HG03139 (cell line): ENCODE results near the gene KIF27.
A peak's percentile ranks its signal among the peaks of the same experiment; 100 is the strongest.
"Not testable (repeated sequence)": the region's sequence is repeated elsewhere in the genome, so short reads cannot be mapped to it uniquely, and the experiment has no call there.

Experiments
- ATAC-seq: cut with Tn5 transposase; IDR thresholded peaks from one replicate; pipeline ENCODE4 v1.9.1; 2021; ENCODE audit not compliant: unreplicated experiment

Gene KIF27, protein sequence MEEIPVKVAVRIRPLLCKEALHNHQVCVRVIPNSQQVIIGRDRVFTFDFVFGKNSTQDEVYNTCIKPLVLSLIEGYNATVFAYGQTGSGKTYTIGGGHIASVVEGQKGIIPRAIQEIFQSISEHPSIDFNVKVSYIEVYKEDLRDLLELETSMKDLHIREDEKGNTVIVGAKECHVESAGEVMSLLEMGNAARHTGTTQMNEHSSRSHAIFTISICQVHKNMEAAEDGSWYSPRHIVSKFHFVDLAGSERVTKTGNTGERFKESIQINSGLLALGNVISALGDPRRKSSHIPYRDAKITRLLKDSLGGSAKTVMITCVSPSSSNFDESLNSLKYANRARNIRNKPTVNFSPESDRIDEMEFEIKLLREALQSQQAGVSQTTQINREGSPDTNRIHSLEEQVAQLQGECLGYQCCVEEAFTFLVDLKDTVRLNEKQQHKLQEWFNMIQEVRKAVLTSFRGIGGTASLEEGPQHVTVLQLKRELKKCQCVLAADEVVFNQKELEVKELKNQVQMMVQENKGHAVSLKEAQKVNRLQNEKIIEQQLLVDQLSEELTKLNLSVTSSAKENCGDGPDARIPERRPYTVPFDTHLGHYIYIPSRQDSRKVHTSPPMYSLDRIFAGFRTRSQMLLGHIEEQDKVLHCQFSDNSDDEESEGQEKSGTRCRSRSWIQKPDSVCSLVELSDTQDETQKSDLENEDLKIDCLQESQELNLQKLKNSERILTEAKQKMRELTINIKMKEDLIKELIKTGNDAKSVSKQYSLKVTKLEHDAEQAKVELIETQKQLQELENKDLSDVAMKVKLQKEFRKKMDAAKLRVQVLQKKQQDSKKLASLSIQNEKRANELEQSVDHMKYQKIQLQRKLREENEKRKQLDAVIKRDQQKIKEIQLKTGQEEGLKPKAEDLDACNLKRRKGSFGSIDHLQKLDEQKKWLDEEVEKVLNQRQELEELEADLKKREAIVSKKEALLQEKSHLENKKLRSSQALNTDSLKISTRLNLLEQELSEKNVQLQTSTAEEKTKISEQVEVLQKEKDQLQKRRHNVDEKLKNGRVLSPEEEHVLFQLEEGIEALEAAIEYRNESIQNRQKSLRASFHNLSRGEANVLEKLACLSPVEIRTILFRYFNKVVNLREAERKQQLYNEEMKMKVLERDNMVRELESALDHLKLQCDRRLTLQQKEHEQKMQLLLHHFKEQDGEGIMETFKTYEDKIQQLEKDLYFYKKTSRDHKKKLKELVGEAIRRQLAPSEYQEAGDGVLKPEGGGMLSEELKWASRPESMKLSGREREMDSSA (N-terminal part only)

GRCh38 chr9:83920927-83921707 is at the start of gene KIF27:
TSS of gene KIF27 (minus strand) at chr9:83921432. CDS start at chr9:83915591, 5,841 bp downstream.
- ATAC-seq = peak; percentile 90

- no peak for ATAC-seq
Observed at GRCh38 chr9:83969602-83970001, 48.4 kb upstream of the KIF27 start.

DNA sequence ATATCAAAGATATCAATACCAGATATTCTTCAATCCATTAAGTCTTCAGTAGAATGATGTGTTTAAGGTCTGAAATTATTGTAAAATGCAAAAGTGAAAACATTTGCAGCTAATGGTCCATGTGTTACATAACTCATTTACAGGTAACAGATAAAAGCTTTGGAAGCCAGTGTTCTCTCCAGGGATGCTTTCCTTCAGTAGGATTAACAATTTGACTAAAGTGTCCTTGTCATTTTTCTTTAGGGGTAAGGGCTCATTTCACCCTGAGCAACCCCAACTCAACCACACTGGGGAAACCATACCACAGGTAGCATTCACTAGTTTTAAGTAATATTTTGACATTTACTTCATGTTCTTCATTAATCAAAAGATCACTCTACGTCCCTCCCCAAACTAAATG is 45.8 kb upstream of the KIF27 start:
- no peak for ATAC-seq

- ATAC-seq = no peak
Observed at GRCh38 chr9:83966209-83966582, 45.0 kb upstream of the KIF27 start.

- ATAC-seq = no peak
Observed at GRCh38 chr9:83965350-83966208, 44.3 kb upstream of the KIF27 start.

DNA sequence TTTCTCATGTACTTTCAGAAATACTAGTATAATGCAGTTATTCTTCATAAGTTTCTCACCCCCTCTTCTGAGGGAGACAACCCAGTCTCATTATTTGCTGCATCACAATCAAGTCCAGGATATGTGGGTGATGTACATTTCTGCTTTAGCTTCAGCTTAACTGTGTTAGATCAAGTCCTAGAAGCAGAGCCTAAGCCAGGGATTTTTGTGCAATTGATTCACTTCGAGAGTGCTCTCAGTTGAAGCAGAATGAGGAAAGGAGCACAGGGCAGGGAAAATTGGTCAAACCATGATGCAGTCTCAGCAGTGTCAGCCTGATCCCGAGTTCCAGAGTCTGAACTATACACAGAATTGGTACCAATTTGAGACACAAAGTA is 43.7 kb upstream of the KIF27 start:
- no peak for ATAC-seq

GRCh38 chr9:83962165-83962564 is 40.9 kb upstream of the KIF27 start:
- no peak for ATAC-seq

- no peak for ATAC-seq
Observed at GRCh38 chr9:83960991-83961390, 39.8 kb upstream of the KIF27 start.

GRCh38 chr9:83959061-83959460 is 37.8 kb upstream of the KIF27 start:
- ATAC-seq = no peak

DNA sequence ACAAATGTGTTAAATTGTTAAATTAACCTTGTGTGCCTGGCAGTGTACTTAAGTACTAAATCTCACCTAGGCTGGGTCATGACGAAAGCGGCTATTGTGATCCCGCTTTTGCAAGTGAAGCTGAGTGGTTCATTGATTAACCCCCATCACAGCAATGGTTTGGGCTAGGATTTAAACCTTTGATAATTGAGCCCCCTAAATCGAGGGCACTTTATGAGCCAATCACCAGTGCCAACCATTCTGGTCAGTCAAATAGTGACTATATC is 35.9 kb upstream of the KIF27 start:
- no peak for ATAC-seq

DNA sequence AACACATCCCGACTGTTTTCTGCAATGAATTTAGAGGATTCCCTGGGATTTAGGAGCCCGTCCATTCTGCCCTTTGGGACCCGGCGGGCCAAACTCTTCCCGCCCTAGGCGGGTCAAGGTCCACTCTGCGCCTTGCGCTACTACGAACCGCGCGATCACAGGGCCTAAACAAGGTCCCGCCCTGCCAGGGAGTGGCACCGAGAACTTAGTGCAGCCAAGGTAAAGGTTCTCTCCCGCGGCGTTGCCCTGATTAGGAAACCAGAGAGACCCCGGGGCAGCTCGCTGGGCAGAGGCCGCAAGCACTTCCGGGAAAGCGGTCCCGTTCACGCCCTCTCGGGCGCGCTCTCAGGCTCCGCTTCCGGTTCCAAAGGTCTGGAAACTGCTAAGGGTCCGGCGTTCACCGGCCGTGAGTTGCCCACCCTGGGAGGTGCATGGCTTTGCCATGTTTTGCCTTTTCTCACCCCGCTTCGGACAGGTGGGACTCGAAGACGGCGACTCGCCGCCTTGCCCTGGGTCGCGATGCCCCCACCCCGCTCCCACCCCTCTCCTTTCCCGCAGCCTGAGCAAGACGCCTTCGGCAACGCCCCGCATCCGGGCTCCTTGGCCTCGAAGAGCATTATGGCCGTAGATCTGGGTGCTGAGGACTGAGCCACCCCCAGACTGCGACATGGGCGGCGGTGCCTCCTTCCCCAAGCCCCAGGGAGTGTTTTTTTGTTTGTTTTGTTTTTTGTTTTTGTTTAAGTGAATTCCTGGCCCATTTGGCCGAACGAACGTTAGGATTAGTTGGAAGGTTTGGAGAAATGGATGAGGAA is 35.4 kb upstream of the KIF27 start:
- peak; percentile 76 for ATAC-seq

DNA sequence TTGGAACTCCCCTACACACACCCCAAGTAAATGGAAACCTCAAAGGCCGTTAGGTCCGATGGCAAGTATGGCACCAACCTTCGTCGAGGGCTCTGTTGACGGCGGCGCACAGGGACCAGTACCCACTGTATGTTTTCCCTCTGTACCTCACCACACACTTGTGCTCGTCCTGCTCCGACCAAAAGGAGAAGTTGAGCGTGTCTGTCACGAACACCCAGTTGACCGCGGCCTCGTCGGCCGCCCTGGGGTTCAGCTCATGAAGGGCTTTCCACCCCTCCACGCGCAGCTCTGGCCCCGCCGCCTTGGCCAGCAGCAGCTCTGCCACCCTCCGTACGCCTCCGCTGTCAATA is 34.8 kb upstream of the KIF27 start:
- peak; percentile 47 for ATAC-seq

DNA sequence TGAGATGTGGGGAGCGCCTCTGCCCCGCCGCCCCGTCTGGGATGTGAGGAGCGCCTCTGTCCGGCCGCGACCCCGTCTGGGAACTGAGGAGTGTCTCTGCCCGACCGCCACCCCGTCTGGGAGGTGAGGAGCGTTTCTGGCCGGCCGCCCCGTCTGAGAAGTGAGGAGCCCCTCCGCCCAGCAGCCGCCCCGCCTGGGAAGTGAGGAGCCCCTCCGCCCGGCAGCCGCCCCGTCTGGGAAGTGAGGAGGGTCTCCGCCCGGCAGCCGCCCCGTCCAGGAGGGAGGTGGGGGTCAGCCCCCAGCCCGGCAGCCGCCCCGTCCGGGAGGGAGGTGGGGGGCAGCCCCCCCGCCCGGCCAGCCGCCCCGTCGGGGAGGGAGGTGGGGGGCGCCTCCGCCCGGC is 26.9 kb upstream of the KIF27 start:
- ATAC-seq = not testable (repeated sequence)

GRCh38 chr9:83940590-83941303 is 19.5 kb upstream of the KIF27 start:
- no peak for ATAC-seq

DNA sequence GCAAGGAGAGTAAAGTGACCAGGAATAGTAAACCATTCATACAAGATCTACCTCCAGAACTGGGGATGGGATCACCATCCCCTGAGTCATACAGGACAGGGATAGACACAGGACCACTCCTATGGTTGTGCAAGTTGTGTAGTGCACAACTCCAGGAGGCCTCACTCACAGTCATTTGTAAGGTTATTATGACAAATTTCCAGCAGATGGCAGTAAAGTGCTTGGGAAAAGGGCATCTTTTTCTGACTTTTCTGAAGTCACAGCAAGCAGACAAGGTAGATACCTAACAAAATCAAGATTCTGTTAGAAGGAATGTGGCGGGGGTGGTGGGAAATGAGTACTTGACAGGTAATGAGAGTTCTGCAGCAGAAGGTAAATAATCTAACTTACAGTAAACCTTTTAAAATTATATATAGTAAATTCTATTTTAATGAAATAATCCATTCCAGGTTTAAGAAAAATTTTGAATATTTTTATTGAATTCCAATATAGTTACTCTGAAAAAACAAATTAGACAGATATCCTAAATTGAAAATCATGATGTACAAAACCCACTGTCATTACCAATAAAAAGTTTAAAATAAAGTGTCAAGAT is 16.7 kb upstream of the KIF27 start:
- no peak for ATAC-seq

DNA sequence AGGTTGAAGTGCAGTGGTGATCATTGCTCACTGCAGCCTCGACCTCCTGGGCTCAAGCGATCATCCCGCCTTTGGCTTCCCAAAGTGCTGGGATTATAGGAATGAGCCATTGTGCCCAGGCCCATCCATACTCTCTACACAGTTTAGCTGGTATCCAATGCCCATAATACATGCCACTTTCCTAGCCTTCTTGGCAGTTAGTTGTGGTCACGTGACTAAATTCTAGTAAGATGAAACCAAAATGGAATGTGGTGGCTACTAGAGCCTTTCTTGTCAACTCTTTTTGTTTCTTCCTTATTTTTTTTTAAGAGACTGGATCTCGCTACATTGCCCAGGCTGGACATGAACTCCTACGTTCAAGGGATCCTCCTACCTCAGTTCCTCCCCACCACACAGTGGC is 15.3 kb upstream of the KIF27 start:
- no peak for ATAC-seq

- no peak for ATAC-seq
Observed at GRCh38 chr9:83935276-83935935, 14.2 kb upstream of the KIF27 start.
